BE2C (cell line): ENCODE measurements around the gene PARK7.

ENCODE experiments used
- DNase-seq: peaks from one replicate; pipeline ENCODE4 v3.0.0-alpha.2; 2020
- H3K27me3 ChIP-seq: fragments of 250-450 bp; sonication (Bioruptor Pico); 2 replicates; pipeline ENCODE4 v1.5.1; 2020; ENCODE audit warnings: mild to moderate bottlenecking
- H3K36me3 ChIP-seq: fragments of 250-450 bp; sonication (Bioruptor Pico); 2 replicates; pipeline ENCODE4 v1.5.1; 2020; ENCODE audit warnings: mild to moderate bottlenecking
- H3K4me1 ChIP-seq: fragments of 250-450 bp; sonication (Bioruptor Pico); 2 replicates; pipeline ENCODE4 v1.5.1; 2020
- H3K4me3 ChIP-seq: 2 replicates; pipeline ENCODE4 v1.5.1; 2011; ENCODE audit warnings: low read depth, low read length
- H3K9me3 ChIP-seq: fragments of 250-450 bp; sonication (Bioruptor Pico); 2 replicates; pipeline ENCODE4 v1.5.1; 2020
- TF ChIP-seq, protein P1 (sequence below): IDR thresholded peaks from 2 replicates; pipeline ENCODE4 v1.5.1; 2012; ENCODE audit warnings: mild to moderate bottlenecking, low read depth, low read length

PARK7 gene

DNA sequence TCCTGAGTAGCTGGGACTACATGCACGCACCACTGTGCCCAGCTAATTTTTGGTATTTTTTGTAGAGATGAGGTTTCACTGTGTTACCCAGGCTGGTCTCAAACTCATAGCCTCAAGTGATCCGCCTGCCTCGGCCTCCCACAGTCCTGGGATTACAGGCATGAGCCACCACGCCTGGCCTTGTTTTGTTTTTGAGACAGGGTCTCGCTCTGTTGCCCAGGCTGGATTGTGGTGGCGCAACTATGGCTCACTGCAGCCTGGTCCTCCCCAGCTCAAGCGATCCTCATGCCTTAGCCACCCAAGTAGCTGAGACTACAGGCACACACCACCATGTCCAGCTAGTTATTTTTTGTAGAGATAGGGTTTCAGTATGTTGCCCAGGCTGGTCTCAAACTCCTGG is 26.0 kb downstream of the PARK7 start:
- no peaks in the 10 kb centered on the region for H3K4me1 ChIP-seq
- TF ChIP-seq, protein P1, sequence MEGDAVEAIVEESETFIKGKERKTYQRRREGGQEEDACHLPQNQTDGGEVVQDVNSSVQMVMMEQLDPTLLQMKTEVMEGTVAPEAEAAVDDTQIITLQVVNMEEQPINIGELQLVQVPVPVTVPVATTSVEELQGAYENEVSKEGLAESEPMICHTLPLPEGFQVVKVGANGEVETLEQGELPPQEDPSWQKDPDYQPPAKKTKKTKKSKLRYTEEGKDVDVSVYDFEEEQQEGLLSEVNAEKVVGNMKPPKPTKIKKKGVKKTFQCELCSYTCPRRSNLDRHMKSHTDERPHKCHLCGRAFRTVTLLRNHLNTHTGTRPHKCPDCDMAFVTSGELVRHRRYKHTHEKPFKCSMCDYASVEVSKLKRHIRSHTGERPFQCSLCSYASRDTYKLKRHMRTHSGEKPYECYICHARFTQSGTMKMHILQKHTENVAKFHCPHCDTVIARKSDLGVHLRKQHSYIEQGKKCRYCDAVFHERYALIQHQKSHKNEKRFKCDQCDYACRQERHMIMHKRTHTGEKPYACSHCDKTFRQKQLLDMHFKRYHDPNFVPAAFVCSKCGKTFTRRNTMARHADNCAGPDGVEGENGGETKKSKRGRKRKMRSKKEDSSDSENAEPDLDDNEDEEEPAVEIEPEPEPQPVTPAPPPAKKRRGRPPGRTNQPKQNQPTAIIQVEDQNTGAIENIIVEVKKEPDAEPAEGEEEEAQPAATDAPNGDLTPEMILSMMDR, result no peak
- H3K27me3 ChIP-seq, result no peaks in the 10 kb centered on the region
- DNase-seq, result no peak
- no peaks in the 10 kb centered on the region for H3K9me3 ChIP-seq
- H3K36me3 ChIP-seq, result peaks cover 16% of the 10 kb centered on the region
- H3K4me3 ChIP-seq, result no peak overlapping the region

DNA sequence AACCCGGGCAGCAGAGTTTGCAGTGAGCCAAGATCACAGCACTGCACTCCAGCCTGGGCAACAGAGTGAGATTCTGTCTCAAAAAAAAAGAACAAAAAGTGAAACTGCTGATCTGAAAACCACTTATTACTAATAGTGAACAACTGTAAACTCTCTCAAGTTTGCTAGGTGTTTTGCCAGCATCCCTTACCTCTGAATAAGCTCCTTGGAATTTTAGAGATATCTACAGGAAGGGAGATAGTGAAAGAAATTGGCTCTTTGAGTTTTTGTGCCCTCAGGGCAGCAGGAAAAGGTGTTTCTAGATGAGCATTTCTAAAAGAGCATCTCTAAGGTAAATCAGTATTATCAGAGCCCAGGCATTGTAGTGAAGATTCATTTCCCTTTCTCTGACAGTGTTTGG is 27.1 kb downstream of the PARK7 start:
- TF ChIP-seq, protein P1, result no peak
- H3K27me3 ChIP-seq, result no peaks in the 10 kb centered on the region
- H3K4me1 ChIP-seq, result no peaks in the 10 kb centered on the region
- no peaks in the 10 kb centered on the region for H3K9me3 ChIP-seq
- H3K4me3 ChIP-seq, result no peak overlapping the region
- H3K36me3 ChIP-seq, result peaks cover 6% of the 10 kb centered on the region
- DNase-seq, result no peak

DNA sequence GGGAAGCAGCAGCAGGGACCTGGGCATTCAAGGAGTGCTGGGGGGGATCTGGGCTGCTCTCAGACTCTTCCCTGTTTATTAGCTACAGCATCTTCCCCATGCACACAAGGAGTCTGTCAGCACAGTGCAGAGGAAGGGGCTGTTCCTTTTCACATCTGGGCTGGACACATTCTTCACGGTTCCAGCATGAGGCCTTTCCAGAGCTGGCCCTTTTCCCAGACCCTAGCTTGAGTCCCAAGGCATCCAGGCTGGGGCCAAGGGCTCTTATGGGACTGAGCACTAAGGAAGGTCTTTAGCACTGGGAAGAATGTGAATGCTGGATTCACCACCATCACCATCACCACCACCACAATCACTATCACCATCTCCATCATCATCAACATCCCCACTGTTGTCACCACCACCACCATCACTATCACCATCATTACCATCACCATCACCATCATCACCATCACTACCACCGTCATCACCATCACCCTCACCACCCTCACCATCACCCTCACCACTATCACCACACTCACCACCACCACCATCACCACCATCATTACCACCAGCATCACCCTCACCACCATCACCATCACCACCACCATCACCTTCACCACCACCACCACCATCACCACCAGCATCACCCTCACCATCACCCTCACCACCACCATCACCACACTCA is 28.4 kb downstream of the PARK7 start:
- Histone ChIP-seq H3K36me3 (0 out of 2 replicates have a peak, but pooled peaks cover 4% of the 10 kb centered on the region), H3K4me1 (no peaks in the 10 kb centered on the region), H3K4me3 (no peak overlapping the region), H3K9me3 (no peaks in the 10 kb centered on the region), H3K27me3 (no peaks in the 10 kb centered on the region)
- TF ChIP-seq, protein P1, result no peak
- DNase-seq, result no peak

DNA sequence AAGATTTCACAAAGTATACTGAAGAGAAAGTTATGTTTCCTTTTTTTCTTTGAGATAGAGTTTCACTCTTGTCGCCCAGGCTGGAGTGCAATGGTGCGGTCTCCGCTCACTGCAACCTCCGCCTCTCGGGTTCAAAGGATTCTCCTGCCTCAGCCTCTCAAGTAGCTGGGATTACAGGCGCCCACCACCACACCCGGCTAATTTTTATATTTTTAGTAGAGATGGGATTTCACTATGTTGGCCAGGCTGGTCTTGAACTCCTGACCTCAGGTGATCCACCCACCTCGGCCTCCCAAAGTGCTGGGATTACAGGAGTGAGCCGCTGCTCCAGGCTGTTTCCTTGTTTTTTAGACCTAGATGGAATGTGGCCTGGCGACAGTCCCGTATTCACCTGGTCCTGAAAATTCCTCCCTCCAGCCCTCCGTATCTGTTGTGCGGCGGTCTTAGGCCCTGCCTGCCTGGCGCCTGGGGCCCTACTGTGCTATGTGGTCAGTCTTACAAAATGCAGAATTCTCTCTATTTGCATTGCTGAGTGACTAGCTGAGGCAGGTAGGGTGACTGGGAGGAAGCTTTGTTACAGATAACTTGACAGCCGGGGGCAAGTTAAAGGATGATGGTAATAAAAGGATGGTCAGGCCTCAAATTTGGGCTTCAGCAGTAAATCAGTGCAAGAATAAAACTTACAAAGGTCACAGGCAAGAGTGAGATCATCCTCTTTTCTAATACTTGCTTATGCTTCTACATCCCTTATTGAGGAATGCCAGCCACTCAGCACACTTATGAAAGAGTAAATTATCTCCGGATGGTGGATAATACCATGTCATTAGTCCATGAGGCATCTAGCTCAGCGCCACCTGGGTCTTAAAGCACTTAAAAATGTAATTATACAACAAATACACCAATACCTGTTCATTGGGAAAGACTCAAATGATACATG is 30.3 kb downstream of the PARK7 start:
- Histone ChIP-seq H3K4me3 (no peak overlapping the region), H3K27me3 (no peaks in the 10 kb centered on the region), H3K9me3 (no peaks in the 10 kb centered on the region), H3K36me3 (no peaks in the 10 kb centered on the region), H3K4me1 (no peaks in the 10 kb centered on the region)
- DNase-seq, result no peak
- TF ChIP-seq, protein P1, result no peak

DNA sequence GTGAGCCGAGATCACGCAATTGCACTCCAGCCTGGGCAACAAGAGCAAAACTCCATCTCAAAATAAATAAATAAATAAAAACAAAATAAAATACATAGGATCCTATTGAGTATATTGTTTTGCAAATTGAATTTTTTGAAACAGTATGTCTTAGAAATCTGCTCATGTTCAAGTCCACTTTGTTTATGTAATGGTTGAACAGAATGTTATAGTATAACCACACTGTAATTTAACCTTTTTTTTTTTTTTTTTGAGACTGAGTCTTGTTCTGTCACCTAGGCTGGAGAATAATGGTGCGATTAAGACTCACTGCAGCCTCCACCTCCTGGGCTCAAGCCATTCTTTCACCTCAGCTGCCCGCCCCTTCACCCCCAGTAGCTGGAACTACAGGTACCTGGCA is 31.4 kb downstream of the PARK7 start:
- H3K4me3 ChIP-seq, result no peak overlapping the region
- TF ChIP-seq, protein P1, result no peak
- no peaks in the 10 kb centered on the region for H3K4me1 ChIP-seq
- no peaks in the 10 kb centered on the region for H3K9me3 ChIP-seq
- DNase-seq, result no peak
- H3K36me3 ChIP-seq, result no peaks in the 10 kb centered on the region
- no peaks in the 10 kb centered on the region for H3K27me3 ChIP-seq
